SK-N-SH (cell line): Measurements from ENCODE around the gene NOTCH2.

ENCODE experiments used
- CTCF ChIP-seq: fragments of 200-600 bp; sonication (generic); IDR thresholded peaks from 2 replicates; pipeline ENCODE4 v1.6.1; 2017; ENCODE audit warnings: antibody characterized with exemption, mild to moderate bottlenecking, moderate library complexity
- JUND ChIP-seq: IDR thresholded peaks from 2 replicates; pipeline ENCODE4 v1.4.0; 2012
- RFX5 ChIP-seq: IDR thresholded peaks from 2 replicates; pipeline ENCODE4 v1.6.1; 2012; ENCODE audit warnings: mild to moderate bottlenecking, improper control_type of control experiment, low read length

GRCh38 chr1:119929643-119930315, 139.7 kb downstream of the NOTCH2 start:
- TF ChIP-seq RFX5 (no peak), CTCF (no peak), JUND (no peak)
